Raji (cell line): ENCODE results near the gene PLXNA4.

Source experiments
- POLR2A ChIP-seq: IDR thresholded peaks from 2 replicates; pipeline ENCODE4 v1.6.1; 2011; ENCODE audit warnings: low read depth, low read length, control low read depth; ENCODE audit not compliant: insufficient read depth

PLXNA4 gene, protein sequence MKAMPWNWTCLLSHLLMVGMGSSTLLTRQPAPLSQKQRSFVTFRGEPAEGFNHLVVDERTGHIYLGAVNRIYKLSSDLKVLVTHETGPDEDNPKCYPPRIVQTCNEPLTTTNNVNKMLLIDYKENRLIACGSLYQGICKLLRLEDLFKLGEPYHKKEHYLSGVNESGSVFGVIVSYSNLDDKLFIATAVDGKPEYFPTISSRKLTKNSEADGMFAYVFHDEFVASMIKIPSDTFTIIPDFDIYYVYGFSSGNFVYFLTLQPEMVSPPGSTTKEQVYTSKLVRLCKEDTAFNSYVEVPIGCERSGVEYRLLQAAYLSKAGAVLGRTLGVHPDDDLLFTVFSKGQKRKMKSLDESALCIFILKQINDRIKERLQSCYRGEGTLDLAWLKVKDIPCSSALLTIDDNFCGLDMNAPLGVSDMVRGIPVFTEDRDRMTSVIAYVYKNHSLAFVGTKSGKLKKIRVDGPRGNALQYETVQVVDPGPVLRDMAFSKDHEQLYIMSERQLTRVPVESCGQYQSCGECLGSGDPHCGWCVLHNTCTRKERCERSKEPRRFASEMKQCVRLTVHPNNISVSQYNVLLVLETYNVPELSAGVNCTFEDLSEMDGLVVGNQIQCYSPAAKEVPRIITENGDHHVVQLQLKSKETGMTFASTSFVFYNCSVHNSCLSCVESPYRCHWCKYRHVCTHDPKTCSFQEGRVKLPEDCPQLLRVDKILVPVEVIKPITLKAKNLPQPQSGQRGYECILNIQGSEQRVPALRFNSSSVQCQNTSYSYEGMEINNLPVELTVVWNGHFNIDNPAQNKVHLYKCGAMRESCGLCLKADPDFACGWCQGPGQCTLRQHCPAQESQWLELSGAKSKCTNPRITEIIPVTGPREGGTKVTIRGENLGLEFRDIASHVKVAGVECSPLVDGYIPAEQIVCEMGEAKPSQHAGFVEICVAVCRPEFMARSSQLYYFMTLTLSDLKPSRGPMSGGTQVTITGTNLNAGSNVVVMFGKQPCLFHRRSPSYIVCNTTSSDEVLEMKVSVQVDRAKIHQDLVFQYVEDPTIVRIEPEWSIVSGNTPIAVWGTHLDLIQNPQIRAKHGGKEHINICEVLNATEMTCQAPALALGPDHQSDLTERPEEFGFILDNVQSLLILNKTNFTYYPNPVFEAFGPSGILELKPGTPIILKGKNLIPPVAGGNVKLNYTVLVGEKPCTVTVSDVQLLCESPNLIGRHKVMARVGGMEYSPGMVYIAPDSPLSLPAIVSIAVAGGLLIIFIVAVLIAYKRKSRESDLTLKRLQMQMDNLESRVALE (N-terminal part only)

DNA sequence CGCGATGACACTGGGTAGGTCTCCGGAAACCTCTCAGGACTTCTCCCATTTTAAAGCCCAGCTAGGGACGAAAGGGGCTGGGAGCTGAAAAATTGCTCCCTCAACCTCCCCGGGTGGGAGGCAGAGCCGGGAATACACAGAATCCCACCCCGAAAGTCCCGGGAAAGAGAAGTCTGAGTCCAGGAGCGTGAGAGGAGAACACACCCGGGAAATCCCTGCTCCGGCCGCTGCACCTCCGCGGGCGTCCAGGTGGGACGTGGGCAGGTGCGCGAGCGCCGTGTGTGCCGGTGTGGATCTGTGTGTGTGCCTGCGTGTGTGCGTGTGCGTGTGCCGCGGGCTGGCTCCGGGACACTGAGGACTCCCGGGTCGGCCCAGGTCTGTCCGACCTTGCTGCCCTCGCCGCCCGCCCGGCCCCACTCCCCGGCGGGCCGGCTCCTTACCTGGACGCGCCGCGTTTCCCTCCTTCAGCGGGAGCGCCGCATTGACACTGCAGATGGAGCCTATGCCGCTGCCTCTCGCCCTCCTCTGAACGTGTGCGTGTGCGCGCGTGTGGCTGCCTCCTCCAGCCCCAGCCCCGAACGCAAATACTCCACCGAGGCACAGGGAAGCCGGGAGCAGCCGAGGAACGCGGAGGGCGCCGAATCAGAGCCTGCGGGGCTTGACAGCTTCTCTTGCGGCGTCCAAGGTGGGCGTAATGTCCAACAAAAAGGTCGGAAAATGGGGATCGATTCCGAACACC lies at the start of gene PLXNA4:
Gene PLXNA4, minus strand, starts transcription at position 489 of the 739 bp plus-strand sequence. CDS start 67,777 bp downstream, outside the sequence.
- TF ChIP-seq POLR2A: no peak

DNA sequence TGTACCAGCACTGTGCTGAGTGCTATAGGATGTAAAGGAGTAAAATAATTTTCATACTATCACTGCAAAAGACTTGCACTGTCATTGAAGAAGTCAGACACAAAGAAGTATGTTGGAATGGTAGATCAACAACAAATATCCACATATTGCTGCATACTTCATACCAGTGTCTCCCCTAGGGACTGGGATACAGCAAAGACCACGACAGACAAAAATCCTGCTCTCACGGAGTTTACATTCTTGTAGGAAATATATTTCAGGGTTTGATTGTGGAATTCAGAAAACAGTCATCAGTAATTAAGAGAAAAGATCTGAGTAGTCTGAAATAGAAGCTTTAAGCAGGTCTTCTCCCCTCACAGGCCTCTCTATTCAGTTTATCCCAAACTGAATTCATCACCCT lies 49.4 kb upstream of the PLXNA4 start:
- no peak for TF ChIP-seq POLR2A

DNA sequence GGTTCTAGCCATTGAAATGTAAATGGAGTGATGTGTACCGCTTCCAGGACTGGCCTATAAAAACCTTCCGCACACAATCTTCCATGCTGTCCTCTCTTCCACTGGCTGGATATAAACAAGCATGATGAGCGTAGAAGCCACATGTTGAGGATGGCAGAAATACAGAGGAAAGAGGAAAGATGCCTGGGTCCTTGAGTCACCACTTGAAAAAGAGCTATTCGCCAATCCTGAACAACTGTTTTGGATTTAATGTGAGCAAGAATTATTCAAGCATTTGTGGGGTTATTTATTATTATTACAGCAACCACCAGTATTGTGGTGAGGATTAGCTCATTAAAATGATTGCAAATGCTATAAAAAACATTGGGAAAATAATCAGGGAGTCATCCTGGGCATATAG lies 45.8 kb upstream of the PLXNA4 start:
- no peak for TF ChIP-seq POLR2A

DNA sequence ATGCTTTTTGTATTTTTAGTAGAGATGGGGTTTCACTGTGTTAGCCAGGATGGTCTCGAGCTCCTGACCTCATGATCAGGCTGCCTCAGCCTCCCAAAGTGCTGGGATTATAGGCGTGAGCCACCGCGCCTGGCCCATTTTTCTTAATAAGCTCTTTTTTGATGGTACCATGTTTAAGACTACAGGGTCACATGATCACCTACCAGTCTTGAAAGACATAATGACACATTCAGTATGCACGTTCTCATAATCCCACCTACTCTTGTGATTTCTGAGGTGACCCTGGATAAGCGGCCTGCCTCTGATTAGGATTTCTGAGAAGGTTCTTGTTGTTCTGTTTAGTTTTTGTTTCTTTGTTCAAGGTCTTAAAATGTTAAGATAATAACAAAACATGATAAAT lies 43.7 kb upstream of the PLXNA4 start:
- TF ChIP-seq POLR2A: no peak

DNA sequence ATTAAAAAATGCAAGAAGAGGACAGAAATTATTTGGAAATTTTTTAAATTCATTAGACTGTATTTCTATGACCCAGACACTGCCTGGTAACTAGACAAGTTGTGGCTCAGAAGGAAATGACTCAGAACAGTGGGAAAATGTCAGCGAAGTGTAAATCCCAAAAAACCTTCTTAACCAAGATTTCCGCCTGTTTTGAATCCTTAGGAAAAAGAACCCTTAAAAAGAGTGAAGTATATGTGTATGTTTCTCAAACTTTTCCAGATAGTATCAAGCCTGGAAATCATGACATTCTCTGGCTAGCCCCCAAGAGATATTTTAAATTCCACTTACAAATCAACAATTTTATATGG lies 42.7 kb upstream of the PLXNA4 start:
- no peak for TF ChIP-seq POLR2A

- TF ChIP-seq POLR2A: no peak
Measured at GRCh38 chr7:132618271-132618955, 42.1 kb upstream of the PLXNA4 start.

- TF ChIP-seq POLR2A: no peak
Measured at GRCh38 chr7:132614428-132615318, 38.4 kb upstream of the PLXNA4 start.

- no peak for TF ChIP-seq POLR2A
Measured at GRCh38 chr7:132613737-132614136, 37.5 kb upstream of the PLXNA4 start.

DNA sequence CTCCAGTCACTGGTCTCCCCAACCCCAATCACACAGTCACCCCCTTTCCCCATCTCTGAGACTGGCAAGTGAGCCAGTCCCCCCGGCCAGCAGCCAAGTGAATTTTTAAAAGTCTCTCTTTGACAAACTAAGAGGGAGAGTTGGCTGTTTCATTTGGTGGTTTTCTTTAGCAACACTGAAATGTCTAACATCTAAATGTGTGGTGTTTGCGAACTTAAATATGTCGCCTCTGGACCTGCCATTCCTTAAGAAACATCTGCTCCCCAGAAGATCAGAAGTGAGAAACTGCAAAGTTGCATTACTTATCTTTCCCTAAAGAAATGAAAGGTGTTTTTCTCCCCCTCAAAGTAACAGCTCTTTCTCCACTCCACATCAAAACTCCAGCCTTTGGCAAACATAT lies 34.7 kb upstream of the PLXNA4 start:
- TF ChIP-seq POLR2A: no peak

GRCh38 chr7:132609906-132610520 lies 33.7 kb upstream of the PLXNA4 start:
- TF ChIP-seq POLR2A: no peak

DNA sequence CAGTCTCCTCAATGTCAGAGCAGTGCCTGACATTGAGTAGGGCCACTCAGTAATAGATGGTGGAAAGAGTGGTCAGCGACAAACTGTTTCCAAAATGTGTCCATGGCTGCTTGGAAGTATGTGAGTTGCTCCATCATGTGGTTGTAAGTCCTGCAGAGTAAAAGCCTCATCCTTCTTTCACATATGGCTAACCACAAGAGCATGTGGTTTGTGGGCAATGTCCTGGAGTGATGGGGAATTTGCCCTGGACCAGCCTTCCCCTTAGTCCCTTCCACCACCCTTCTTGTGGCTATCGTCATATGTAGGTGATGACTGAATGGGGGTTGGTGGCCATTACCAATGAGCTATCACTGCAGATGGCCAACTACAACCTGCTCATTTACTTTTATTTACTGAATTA lies 33.0 kb upstream of the PLXNA4 start:
- TF ChIP-seq POLR2A: no peak

- no peak for TF ChIP-seq POLR2A
Measured at GRCh38 chr7:132608523-132608922, 32.3 kb upstream of the PLXNA4 start.

GRCh38 chr7:132607656-132608055 lies 31.4 kb upstream of the PLXNA4 start:
- TF ChIP-seq POLR2A: no peak

GRCh38 chr7:132604121-132604520 lies 27.9 kb upstream of the PLXNA4 start:
- no peak for TF ChIP-seq POLR2A
